Measurements from ENCODE around the gene GPR151.

GPR151 gene

GRCh38 chr5:146538432-146538831 is 22.4 kb upstream of the GPR151 start:
- CTCF ChIA-PET, result interaction anchor here (0.8 to 5.5 kb wide), 4 partner anchors 17 to 651 kb away, joined by 3 to 38 read pairs (median 4); no protein-coding TSS in a partner anchor
- no peak for DNase-seq
- Mint-ChIP-seq H3K27ac (no peak overlapping the region), H3K4me3 (no peak overlapping the region), H3K36me3 (no peaks in the 10 kb centered on the region), H3K4me1 (peaks cover under 1% of the 10 kb centered on the region), H3K9me3 (no peaks in the 10 kb centered on the region), H3K27me3 (peaks cover 5% of the 10 kb centered on the region)

- no peaks in the 10 kb centered on the region for H3K36me3 Mint-ChIP-seq
- peaks cover 9% of the 10 kb centered on the region for H3K27me3 Mint-ChIP-seq
- peaks cover 12% of the 10 kb centered on the region for H3K4me1 Mint-ChIP-seq
- H3K9me3 Mint-ChIP-seq, result no peaks in the 10 kb centered on the region
- CTCF ChIA-PET, result interaction anchor here (0.5 to 6.3 kb wide), 14 partner anchors 8 to 1295 kb away, joined by 3 to 34 read pairs (median 4); partner anchors contain the start of gene GPR151
- no peak overlapping the region for H3K27ac Mint-ChIP-seq
- DNase-seq, result no peak
- no peak overlapping the region for H3K4me3 Mint-ChIP-seq
Measured at GRCh38 chr5:146533882-146534281, 17.9 kb upstream of the GPR151 start.

- no peak overlapping the region for H3K4me3 Mint-ChIP-seq
- H3K4me1 Mint-ChIP-seq, result peaks cover 12% of the 10 kb centered on the region
- DNase-seq, result peak; percentile 85
- peaks cover 9% of the 10 kb centered on the region for H3K27me3 Mint-ChIP-seq
- no peak overlapping the region for H3K27ac Mint-ChIP-seq
- H3K36me3 Mint-ChIP-seq, result no peaks in the 10 kb centered on the region
- no peaks in the 10 kb centered on the region for H3K9me3 Mint-ChIP-seq
- CTCF ChIA-PET, result interaction anchor here (0.5 to 6.3 kb wide), 16 partner anchors 8 to 1295 kb away, joined by 3 to 34 read pairs (median 4); partner anchors contain the start of gene GPR151
Measured at GRCh38 chr5:146533260-146533857, 17.4 kb upstream of the GPR151 start.

- no peak overlapping the region for H3K4me3 Mint-ChIP-seq
- H3K36me3 Mint-ChIP-seq, result no peaks in the 10 kb centered on the region
- no peak overlapping the region for H3K27ac Mint-ChIP-seq
- H3K4me1 Mint-ChIP-seq, result peaks cover 12% of the 10 kb centered on the region
- CTCF ChIA-PET, result interaction anchor here (1.7 to 6.3 kb wide), 3 partner anchors 12 to 658 kb away, joined by 3 to 34 read pairs (median 28); no protein-coding TSS in a partner anchor
- peak; percentile 43 for DNase-seq
- peaks cover 13% of the 10 kb centered on the region for H3K27me3 Mint-ChIP-seq
- H3K9me3 Mint-ChIP-seq, result no peaks in the 10 kb centered on the region
Measured at GRCh38 chr5:146529984-146530383, 14.0 kb upstream of the GPR151 start.

GRCh38 chr5:146528236-146528635 is 12.2 kb upstream of the GPR151 start:
- CTCF ChIA-PET, result no interaction called here
- no peaks in the 10 kb centered on the region for H3K9me3 Mint-ChIP-seq
- H3K36me3 Mint-ChIP-seq, result no peaks in the 10 kb centered on the region
- H3K27ac Mint-ChIP-seq, result no peak overlapping the region
- H3K4me1 Mint-ChIP-seq, result peaks cover 9% of the 10 kb centered on the region
- H3K4me3 Mint-ChIP-seq, result no peak overlapping the region
- peaks cover 17% of the 10 kb centered on the region for H3K27me3 Mint-ChIP-seq
- no peak for DNase-seq

GRCh38 chr5:146527785-146528184 is 11.8 kb upstream of the GPR151 start:
- no peak overlapping the region for H3K27ac Mint-ChIP-seq
- no peak for DNase-seq

GRCh38 chr5:146523698-146524097 is 7.7 kb upstream of the GPR151 start:
- no peaks in the 10 kb centered on the region for H3K9me3 Mint-ChIP-seq
- no peak overlapping the region for H3K4me3 Mint-ChIP-seq
- H3K36me3 Mint-ChIP-seq, result no peaks in the 10 kb centered on the region
- DNase-seq, result no peak
- peaks cover 24% of the 10 kb centered on the region for H3K27me3 Mint-ChIP-seq
- CTCF ChIA-PET, result interaction anchor here (0.7 kb wide), 1 partner anchor 18 kb away, joined by 3 read pairs; no protein-coding TSS in a partner anchor
- H3K4me1 Mint-ChIP-seq, result no peaks in the 10 kb centered on the region
- H3K27ac Mint-ChIP-seq, result no peak overlapping the region

More at GRCh38 chr5:146527785-146528184, 11.8 kb upstream of the GPR151 start:
- Mint-ChIP-seq H3K4me3 (no peak overlapping the region), H3K4me1 (peaks cover 8% of the 10 kb centered on the region), H3K36me3 (no peaks in the 10 kb centered on the region), H3K27me3 (peaks cover 15% of the 10 kb centered on the region), H3K9me3 (no peaks in the 10 kb centered on the region)
- CTCF ChIA-PET, result no interaction called here

GRCh38 chr5:146521403-146522106 is 5.6 kb upstream of the GPR151 start:
- H3K27me3 Mint-ChIP-seq, result peaks cover 20% of the 10 kb centered on the region

GRCh38 chr5:146520731-146521130 is 4.7 kb upstream of the GPR151 start:
- H3K9me3 Mint-ChIP-seq, result no peaks in the 10 kb centered on the region
- CTCF ChIA-PET, result interaction anchor here (1.1 to 1.7 kb wide), 4 partner anchors 12 to 668 kb away, joined by 4 to 14 read pairs (median 7); no protein-coding TSS in a partner anchor
- peaks cover 20% of the 10 kb centered on the region for H3K27me3 Mint-ChIP-seq
- no peak for DNase-seq
- H3K27ac Mint-ChIP-seq, result no peak overlapping the region
- no peaks in the 10 kb centered on the region for H3K36me3 Mint-ChIP-seq
- H3K4me1 Mint-ChIP-seq, result no peaks in the 10 kb centered on the region
- no peak overlapping the region for H3K4me3 Mint-ChIP-seq

More at GRCh38 chr5:146521403-146522106, 5.6 kb upstream of the GPR151 start:
- no peak for DNase-seq
- Mint-ChIP-seq H3K4me1 (no peaks in the 10 kb centered on the region), H3K9me3 (no peaks in the 10 kb centered on the region), H3K36me3 (no peaks in the 10 kb centered on the region), H3K27ac (no peak overlapping the region), H3K4me3 (no peak overlapping the region)
- CTCF ChIA-PET, result interaction anchor here (1.2 to 1.7 kb wide), 4 partner anchors 12 to 667 kb away, joined by 3 to 14 read pairs (median 7); no protein-coding TSS in a partner anchor

GRCh38 chr5:146519554-146519953 is 3.6 kb upstream of the GPR151 start:
- Mint-ChIP-seq H3K36me3 (no peaks in the 10 kb centered on the region), H3K27ac (no peak overlapping the region), H3K4me1 (no peaks in the 10 kb centered on the region), H3K9me3 (no peaks in the 10 kb centered on the region), H3K4me3 (no peak overlapping the region), H3K27me3 (peaks cover 20% of the 10 kb centered on the region)
- CTCF ChIA-PET, result no interaction called here
- DNase-seq, result no peak

- Mint-ChIP-seq H3K4me1 (no peaks in the 10 kb centered on the region), H3K4me3 (no peak overlapping the region), H3K36me3 (peaks cover 17% of the 10 kb centered on the region), H3K9me3 (no peaks in the 10 kb centered on the region), H3K27ac (no peak overlapping the region), H3K27me3 (peaks cover 4% of the 10 kb centered on the region)
- CTCF ChIA-PET, result interaction anchor here (0.9 to 2.2 kb wide), 3 partner anchors 18 to 450 kb away, joined by 3 to 8 read pairs (median 5); no protein-coding TSS in a partner anchor
- DNase-seq, result no peak
Measured at GRCh38 chr5:146515473-146516150, 378 bp downstream of the GPR151 start.

- Mint-ChIP-seq H3K27me3 (no peaks in the 10 kb centered on the region), H3K4me3 (no peak overlapping the region), H3K27ac (no peak overlapping the region), H3K9me3 (no peaks in the 10 kb centered on the region), H3K4me1 (no peaks in the 10 kb centered on the region), H3K36me3 (peaks cover 25% of the 10 kb centered on the region)
- CTCF ChIA-PET, result no interaction called here
- no peak for DNase-seq
Measured at GRCh38 chr5:146514575-146514974, 1.4 kb downstream of the GPR151 start.

GRCh38 chr5:146513462-146513861 is 2.5 kb downstream of the GPR151 start:
- H3K36me3 Mint-ChIP-seq, result peaks cover 30% of the 10 kb centered on the region
- no peaks in the 10 kb centered on the region for H3K27me3 Mint-ChIP-seq
- CTCF ChIA-PET, result no interaction called here
- no peak overlapping the region for H3K4me3 Mint-ChIP-seq
- no peak for DNase-seq
- H3K9me3 Mint-ChIP-seq, result no peaks in the 10 kb centered on the region
- no peak overlapping the region for H3K27ac Mint-ChIP-seq
- H3K4me1 Mint-ChIP-seq, result no peaks in the 10 kb centered on the region

- Mint-ChIP-seq H3K36me3 (peaks cover 51% of the 10 kb centered on the region), H3K4me3 (no peak overlapping the region), H3K9me3 (no peaks in the 10 kb centered on the region), H3K4me1 (no peaks in the 10 kb centered on the region), H3K27me3 (no peaks in the 10 kb centered on the region), H3K27ac (no peak overlapping the region)
- DNase-seq, result no peak
- CTCF ChIA-PET, result no interaction called here
Measured at GRCh38 chr5:146510559-146511125, 5.3 kb downstream of the GPR151 start.

Data from activated naive CD4-positive, alpha-beta T cell treated with anti-CD3 and anti-CD28 coated beads, Interleukin-2, amount 10 ng/mL, durations not matched to agents 7 days and 5 days (primary cell).